GM18861 (cell line): Measurements from ENCODE around the gene GALR2.
A peak's percentile ranks its signal among the peaks of the same experiment; 100 is the strongest.
"Not testable (repeated sequence)": the region's sequence is repeated elsewhere in the genome, so short reads cannot be mapped to it uniquely, and the experiment has no call there.

Source experiments
- ATAC-seq: cut with Tn5 transposase; IDR thresholded peaks from one replicate; pipeline ENCODE4 v1.9.1; 2021; ENCODE audit not compliant: unreplicated experiment

GALR2 gene

GRCh38 chr17:76049836-76050537 is 24.6 kb upstream of the GALR2 start:
- ATAC-seq = no peak

- ATAC-seq = no peak
These were observed 23.8 kb upstream of the GALR2 start for GRCh38 chr17:76050538-76051467.

GRCh38 chr17:76051561-76051960 is 23.0 kb upstream of the GALR2 start:
- ATAC-seq = no peak

GRCh38 chr17:76053246-76054111 is 21.1 kb upstream of the GALR2 start:
- no peak for ATAC-seq

GRCh38 chr17:76054112-76054476 is 20.5 kb upstream of the GALR2 start:
- no peak for ATAC-seq

GRCh38 chr17:76056882-76057281 is 17.7 kb upstream of the GALR2 start:
- ATAC-seq = no peak

GRCh38 chr17:76058264-76058663 is 16.3 kb upstream of the GALR2 start:
- ATAC-seq = not testable (repeated sequence)

- no peak for ATAC-seq
These were observed 10.6 kb upstream of the GALR2 start for GRCh38 chr17:76063875-76064546.

GRCh38 chr17:76065775-76066174 is 8.8 kb upstream of the GALR2 start:
- ATAC-seq = no peak

GRCh38 chr17:76071531-76072147 is 2.9 kb upstream of the GALR2 start:
- ATAC-seq = no peak

- peak; percentile 83 for ATAC-seq
These were observed 2.3 kb upstream of the GALR2 start, which contains the start of gene SRP68 for GRCh38 chr17:76072148-76072858. Gene SRP68 (minus strand): TSS chr17:76072517. CDS start chr17:76072491, 26 bp downstream.

GRCh38 chr17:76075364-76076145 is 974 bp downstream of the GALR2 start:
- ATAC-seq = no peak

GRCh38 chr17:76076146-76076764 is 1.7 kb downstream of the GALR2 start:
- ATAC-seq = no peak

- no peak for ATAC-seq
These were observed 2.4 kb downstream of the GALR2 start for GRCh38 chr17:76076765-76077583.

- no peak for ATAC-seq
These were observed 3.1 kb downstream of the GALR2 start for GRCh38 chr17:76077584-76078110.

- not testable (repeated sequence) for ATAC-seq
These were observed 3.8 kb downstream of the GALR2 start for GRCh38 chr17:76078370-76078769.

GRCh38 chr17:76078860-76079534 is 4.4 kb downstream of the GALR2 start, which contains the start of gene ZACN:
Gene ZACN (plus strand): TSS chr17:76079182. CDS start chr17:76079265, 83 bp downstream.
- ATAC-seq = no peak
